ENCODE measurements around the gene WDR93.

Gene WDR93

DNA sequence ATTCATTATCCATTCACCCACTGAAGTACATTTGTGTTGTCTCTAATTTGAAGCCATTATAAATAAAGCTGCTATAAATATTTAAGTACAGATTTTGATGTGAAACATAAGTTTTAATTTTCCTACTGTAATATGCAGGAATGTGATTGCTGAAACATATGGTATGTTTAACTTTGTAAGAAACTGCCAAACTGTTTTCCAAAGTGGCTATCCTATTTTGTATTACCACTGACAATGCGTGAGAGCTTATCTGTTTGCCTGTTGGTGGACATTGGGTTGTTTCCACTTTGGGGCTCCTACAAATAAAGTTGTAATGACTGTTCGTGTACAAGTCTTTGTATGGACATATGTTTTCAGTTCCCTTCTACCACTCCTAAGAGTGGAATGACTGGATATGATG is 2.5 kb downstream of the WDR93 start:
- DNase-seq: no peak

GRCh38 chr15:89693696-89694095 is 3.1 kb downstream of the WDR93 start:
- DNase-seq: no peak

DNA sequence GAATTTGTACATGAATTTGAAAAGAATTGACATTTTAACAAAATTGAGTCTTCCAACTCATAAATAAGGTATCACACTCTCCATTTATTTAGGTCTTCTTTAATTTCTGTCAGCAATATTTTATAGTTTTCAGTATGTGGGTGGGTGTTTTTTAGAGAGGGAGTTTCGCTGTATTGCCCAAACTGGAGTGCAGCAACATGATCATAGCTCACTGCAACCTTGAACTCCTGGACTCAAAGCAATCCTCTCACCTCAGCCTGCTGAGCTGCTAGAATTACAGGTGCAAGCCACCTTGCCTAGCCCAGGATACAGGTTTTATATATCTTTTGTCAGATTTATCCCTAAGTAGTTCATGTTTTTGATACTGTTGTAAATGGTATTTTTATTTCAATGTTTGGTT is 4.6 kb downstream of the WDR93 start:
- DNase-seq: no peak

DNA sequence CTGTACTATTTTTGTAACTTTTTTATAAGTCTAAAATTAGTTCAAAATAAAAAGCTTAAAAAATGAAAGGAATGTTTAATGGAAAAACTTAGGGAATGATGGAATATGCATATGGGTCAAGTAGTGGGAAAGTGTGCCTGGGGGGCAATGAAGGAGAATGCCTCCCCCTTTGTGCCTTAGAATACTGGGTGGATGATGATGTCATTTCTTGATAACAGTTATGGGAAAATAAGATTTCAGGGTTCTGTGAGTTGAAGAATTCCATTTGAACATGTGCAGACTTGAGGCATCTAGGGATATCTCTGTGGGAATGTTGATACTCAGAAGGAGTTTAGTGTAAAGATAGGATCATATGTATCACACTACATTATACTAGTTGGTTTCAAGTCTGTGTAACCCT is 13.8 kb downstream of the WDR93 start:
- DNase-seq: no peak

- DNase-seq: no peak
Observed at GRCh38 chr15:89707577-89707976, 17.0 kb downstream of the WDR93 start.

- DNase-seq: peak; percentile 73
Observed at GRCh38 chr15:89714775-89715174, 24.2 kb downstream of the WDR93 start.

GRCh38 chr15:89723031-89723430 is 32.4 kb downstream of the WDR93 start:
- no peak for DNase-seq

DNA sequence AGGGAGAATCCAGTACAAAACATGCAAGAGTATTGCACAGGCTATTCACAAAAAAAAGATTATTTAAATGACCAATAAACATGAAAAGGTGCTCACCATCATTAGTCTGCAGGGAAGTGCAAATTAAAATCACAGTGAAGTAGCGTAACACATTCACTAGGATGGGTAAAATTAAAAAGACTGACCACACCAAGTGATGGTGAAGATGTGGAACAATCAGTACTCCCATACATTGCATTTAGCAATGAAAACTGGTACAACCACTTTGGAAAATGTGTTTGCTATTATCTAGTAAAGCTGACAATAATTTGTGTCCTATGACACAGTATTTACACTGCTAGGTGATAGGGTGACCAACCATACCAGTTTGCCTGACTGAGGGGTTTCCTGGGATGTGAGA is 34.0 kb downstream of the WDR93 start:
- DNase-seq: no peak

GRCh38 chr15:89725064-89725463 is 34.5 kb downstream of the WDR93 start:
- DNase-seq: no peak

DNA sequence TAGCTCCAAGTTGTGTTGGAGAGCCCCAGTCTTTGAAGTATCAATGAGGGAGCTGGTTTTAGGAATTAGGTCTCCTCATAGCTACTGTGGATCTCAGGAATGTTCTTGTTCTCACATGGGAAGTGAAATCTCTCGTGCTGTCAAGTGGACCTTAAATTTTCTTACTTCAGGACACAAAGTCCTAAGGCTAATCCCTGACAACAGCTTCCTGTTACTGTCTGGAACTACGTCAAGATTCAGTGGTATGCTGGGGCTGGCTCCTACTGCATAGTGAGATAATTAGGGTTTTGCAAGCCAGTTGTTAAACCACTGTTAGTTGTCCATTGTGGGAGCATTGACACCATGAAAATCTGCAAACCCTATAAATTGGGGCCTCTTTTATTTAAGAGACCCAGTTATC is 37.6 kb downstream of the WDR93 start:
- DNase-seq: peak; percentile 29

- no peak for DNase-seq
Observed at GRCh38 chr15:89731275-89731674, 40.7 kb downstream of the WDR93 start.

GRCh38 chr15:89732451-89733172 is 42.0 kb downstream of the WDR93 start:
- DNase-seq: no peak

DNA sequence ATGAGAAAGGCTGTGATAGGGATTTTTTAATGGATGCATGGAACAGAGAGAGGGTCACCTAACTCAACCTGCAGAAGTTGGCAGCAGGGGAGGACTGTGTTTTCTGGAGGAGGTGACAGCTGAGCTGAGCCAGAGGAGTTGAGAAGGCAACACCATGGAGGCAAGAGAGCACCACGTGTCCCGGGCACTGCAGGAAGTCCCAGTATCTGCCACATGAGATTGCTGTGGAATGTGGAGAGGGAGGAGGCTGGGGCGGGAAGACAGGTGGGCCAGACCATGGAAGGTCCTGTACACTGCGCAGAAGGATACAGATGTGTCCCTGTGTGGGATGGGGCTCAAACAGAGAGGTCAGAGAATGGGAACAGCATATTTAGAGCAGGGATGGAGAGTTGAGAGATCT is 45.2 kb downstream of the WDR93 start:
- no peak for DNase-seq

DNA sequence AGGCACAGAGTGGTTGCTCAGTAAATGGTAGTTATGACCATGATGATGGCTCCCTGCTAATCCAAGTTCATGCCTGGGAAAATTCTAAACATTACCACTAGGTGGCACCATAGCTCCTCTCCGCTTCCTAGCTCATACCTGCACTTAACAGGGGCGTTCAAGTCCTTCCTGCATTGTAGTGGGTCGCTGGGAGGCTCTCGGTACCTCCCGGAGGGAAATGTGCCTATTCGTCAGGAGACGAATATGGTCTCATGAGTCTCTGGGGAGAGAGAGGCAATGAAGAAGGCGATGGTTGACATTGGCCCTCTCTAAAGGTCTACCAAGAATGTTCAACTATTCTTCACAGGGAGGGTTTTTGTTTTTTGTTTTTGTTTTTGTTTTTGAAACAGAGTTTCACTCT is 49.5 kb downstream of the WDR93 start:
- peak; percentile 62 for DNase-seq

DNA sequence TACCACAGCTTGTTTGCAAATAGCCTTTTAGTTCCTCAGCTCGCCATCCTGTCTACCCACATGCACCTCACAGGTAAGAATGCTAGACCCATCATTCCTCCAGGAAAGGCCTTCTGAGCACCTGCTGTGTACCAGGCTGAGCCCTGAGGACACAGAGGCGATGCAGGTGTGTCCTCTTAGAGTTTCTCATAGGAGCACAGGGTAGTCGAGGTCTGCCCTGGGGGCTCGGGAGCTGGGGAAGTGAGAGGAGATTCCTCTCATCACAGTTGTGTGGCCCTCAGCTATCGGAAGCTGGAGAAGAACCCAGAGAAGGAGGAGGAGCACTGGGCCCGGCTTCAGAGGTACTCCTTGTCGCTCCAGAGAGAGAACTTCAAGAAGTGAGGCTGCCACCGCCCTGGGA is 52.4 kb downstream of the WDR93 start:
- DNase-seq: no peak

GRCh38 chr15:89743594-89743993 is 53.0 kb downstream of the WDR93 start:
- no peak for DNase-seq

- DNase-seq: no peak
Observed at GRCh38 chr15:89745131-89745530, 54.5 kb downstream of the WDR93 start.

DNA sequence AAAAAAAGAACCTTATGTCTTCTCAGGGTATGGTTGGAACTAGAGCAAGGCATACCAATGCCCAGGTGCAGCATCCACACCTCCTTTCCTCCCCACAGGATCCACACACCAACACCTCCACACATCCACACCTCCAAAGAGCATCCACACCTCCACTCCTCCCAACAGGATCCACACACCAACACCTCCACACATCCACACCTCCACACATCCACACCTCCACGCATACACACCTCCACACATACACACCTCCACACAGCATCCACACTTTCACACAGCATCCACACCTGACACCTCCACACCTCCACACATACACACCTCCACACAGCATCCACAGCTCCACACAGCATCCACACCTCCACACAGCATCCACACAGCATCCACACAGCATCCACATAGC is 55.2 kb downstream of the WDR93 start:
- DNase-seq: no peak

GRCh38 chr15:89746386-89746780 is 55.8 kb downstream of the WDR93 start:
- no peak for DNase-seq

GRCh38 chr15:89747708-89748682 is 57.4 kb downstream of the WDR93 start:
- peak; percentile 15 for DNase-seq

DNA sequence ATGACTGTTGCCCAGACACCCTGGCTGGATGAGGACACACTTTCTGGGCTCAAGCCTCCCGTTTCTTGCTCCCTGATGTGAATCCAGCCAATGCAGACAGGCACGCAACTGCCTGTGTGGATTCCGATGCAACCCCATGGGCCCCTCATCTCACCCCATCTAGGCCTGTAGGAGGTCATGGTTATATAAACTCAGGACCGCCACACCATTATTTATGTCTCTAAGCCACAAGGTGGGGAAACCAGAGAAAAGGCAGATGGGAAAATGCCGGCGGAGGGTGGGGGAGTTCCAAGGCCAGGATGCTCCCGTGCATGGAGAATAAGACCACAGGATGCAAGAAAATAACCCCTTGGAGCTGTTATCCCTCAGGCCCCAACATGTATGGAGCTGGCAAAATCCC is 58.4 kb downstream of the WDR93 start:
- DNase-seq: no peak

DNA sequence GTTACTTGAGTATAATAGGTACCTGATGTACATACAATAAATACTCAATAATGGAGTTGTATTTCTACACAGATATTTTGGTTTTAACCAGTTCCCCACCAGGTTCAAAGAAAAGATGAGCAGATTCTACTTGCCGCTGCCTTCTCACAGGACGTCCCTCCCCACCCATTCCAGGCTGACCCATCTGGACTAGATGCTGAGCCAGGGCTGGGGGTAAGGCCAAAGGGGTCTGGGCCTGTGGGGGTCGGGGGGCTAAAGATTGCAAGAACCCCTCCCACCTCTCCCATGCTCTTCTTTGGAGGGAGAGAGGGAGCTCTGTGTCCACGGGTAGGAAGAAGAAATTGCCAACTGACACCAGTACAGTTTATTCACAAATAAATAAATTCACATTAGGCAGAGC is 58.9 kb downstream of the WDR93 start:
- no peak for DNase-seq

GRCh38 chr15:89749951-89750559 is 59.4 kb downstream of the WDR93 start:
- no peak for DNase-seq

All from MV-4-11 (cell line).